IMR-90 (cell line): Measurements from ENCODE around the gene LRRC56. TPM values are rescaled to one million over a fixed set of nuclear protein-coding genes. Genes with fewer than 3 reads are reported as not detected.
A peak's percentile ranks its signal among the peaks of the same experiment; 100 is the strongest.

Experiments
- ATAC-seq: fragments of 200-7000 bp; cut with Tn5 transposase; 2 replicates; pipeline ENCODE4 v1.9.1; 2020; ENCODE audit warnings: low read depth, mild to moderate bottlenecking, moderate library complexity
- BruUV-seq: library from RNA; stranded (reverse); fragments of 400-500 nt; replicated peaks from 2 replicates; lab custom pipeline; 2021; lab: Mats Ljungman, UMichigan
- CTCF ChIA-PET: fragments of 300-600 bp; formaldehyde crosslinking; extraction: SDS; loops from one replicate; lab custom pipeline; 2021; ENCODE audit warnings: antibody characterized with exemption; lab: Yijun Ruan, JAX
- POLR2A ChIA-PET: fragments of 300-600 bp; sonication (Branson Sonifier 250); formaldehyde crosslinking; loops from one replicate; lab custom pipeline; 2022; ENCODE audit warnings: antibody characterized with exemption; ENCODE audit not compliant: unreplicated experiment; lab: Charles Lee
- DNase-seq: peaks from one replicate; pipeline ENCODE4 v3.0.0; 2013
- H2AFZ ChIP-seq: replicated peaks from 2 replicates; pipeline ENCODE3; 2013; ENCODE audit warnings: low read length, mild to moderate bottlenecking; ENCODE audit not compliant: poor library complexity
- H2AK5ac ChIP-seq: 2 replicates; pipeline ENCODE4 v1.6.1; 2013; ENCODE audit warnings: low read depth, low read length, inconsistent platforms
- H2AK9ac ChIP-seq: replicated peaks from 2 replicates; pipeline ENCODE3; 2013; ENCODE audit warnings: mild to moderate bottlenecking, low read depth, low read length, moderate library complexity; ENCODE audit not compliant: poor library complexity
- H2BK120ac ChIP-seq: 2 replicates; pipeline ENCODE4 v1.6.1; 2013; ENCODE audit warnings: low read depth, low read length, inconsistent platforms
- H2BK15ac ChIP-seq: 3 replicates; pipeline ENCODE4 v1.6.1; 2013; ENCODE audit warnings: low read depth, low read length, inconsistent platforms
- H2BK20ac ChIP-seq: 2 replicates; pipeline ENCODE4 v1.6.1; 2013; ENCODE audit warnings: low read depth, mild to moderate bottlenecking, inconsistent platforms, low read length, moderate library complexity
- H2BK5ac ChIP-seq: 2 replicates; pipeline ENCODE4 v1.6.1; 2013; ENCODE audit warnings: mild to moderate bottlenecking, low read depth, low read length, inconsistent platforms; ENCODE audit not compliant: poor library complexity, severe bottlenecking
- H3K14ac ChIP-seq: replicated peaks from 2 replicates; pipeline ENCODE4 v1.6.1; 2013; ENCODE audit warnings: low read depth, low read length, inconsistent platforms
- H3K18ac ChIP-seq: 2 replicates; pipeline ENCODE4 v1.6.1; 2013; ENCODE audit warnings: low read depth, low read length, control low read depth
- H3K23ac ChIP-seq: 2 replicates; pipeline ENCODE4 v1.6.1; 2013; ENCODE audit warnings: low read depth, low read length, inconsistent platforms
- H3K27ac ChIP-seq: 2 replicates; pipeline ENCODE4 v1.5.1; 2013; ENCODE audit warnings: mild to moderate bottlenecking, control low read depth, low read length; ENCODE audit not compliant: insufficient read depth
- H3K27me3 ChIP-seq: 2 replicates; pipeline ENCODE4 v1.6.1; 2013; ENCODE audit warnings: low read length; ENCODE audit not compliant: control insufficient read depth, insufficient read depth
- H3K36me3 ChIP-seq: 2 replicates; pipeline ENCODE4 v1.6.1; 2013; ENCODE audit warnings: low read length, mixed read lengths; ENCODE audit not compliant: control insufficient read depth, insufficient read depth
- H3K4ac ChIP-seq: 2 replicates; pipeline ENCODE4 v1.6.1; 2013; ENCODE audit warnings: low read depth, low read length, inconsistent platforms
- H3K4me1 ChIP-seq: 2 replicates; pipeline ENCODE4 v1.6.1; 2013; ENCODE audit warnings: low read length, mixed read lengths; ENCODE audit not compliant: control insufficient read depth, insufficient read depth
- H3K4me2 ChIP-seq: 2 replicates; pipeline ENCODE4 v1.6.1; 2013; ENCODE audit warnings: low read depth, mild to moderate bottlenecking, control low read depth, low read length, moderate library complexity
- H3K4me3 ChIP-seq: 2 replicates; pipeline ENCODE4 v1.5.1; 2013; ENCODE audit warnings: low read depth, mild to moderate bottlenecking, control low read depth, low read length, moderate library complexity; ENCODE audit not compliant: insufficient read depth
- H3K56ac ChIP-seq: 2 replicates; pipeline ENCODE4 v1.6.1; 2013; ENCODE audit warnings: low read length, inconsistent platforms; ENCODE audit not compliant: insufficient read depth; ENCODE audit errors: extremely low read depth
- H3K79me1 ChIP-seq, 2 experiments: 2 replicates each; pipeline ENCODE4 v1.6.1; 2013; ENCODE audit warnings: low read length in 2 of 2, inconsistent platforms in 1 of 2, low read depth in 1 of 2
- H3K9ac ChIP-seq: 2 replicates; pipeline ENCODE4 v1.6.1; 2013; ENCODE audit warnings: low read depth, low read length, control low read depth
- H3K9me1 ChIP-seq: 2 replicates; pipeline ENCODE4 v1.6.1; 2013; ENCODE audit warnings: low read length, inconsistent platforms; ENCODE audit not compliant: insufficient read depth
- H3K9me3 ChIP-seq: 2 replicates; pipeline ENCODE4 v1.6.1; 2013; ENCODE audit warnings: low read length; ENCODE audit not compliant: control insufficient read depth, insufficient read depth
- H4K20me1 ChIP-seq: 2 replicates; pipeline ENCODE4 v1.6.1; 2013; ENCODE audit warnings: low read length, inconsistent platforms; ENCODE audit not compliant: insufficient read depth
- H4K5ac ChIP-seq: 2 replicates; pipeline ENCODE4 v1.6.1; 2013; ENCODE audit warnings: mild to moderate bottlenecking, low read depth, low read length, control low read depth
- H4K8ac ChIP-seq, 2 experiments: 2 replicates each; pipeline ENCODE4 v1.6.1; 2013; ENCODE audit warnings: low read depth in 2 of 2, low read length in 2 of 2, control low read depth in 1 of 2, inconsistent platforms in 1 of 2
- H4K91ac ChIP-seq: 2 replicates; pipeline ENCODE4 v1.6.1; 2013; ENCODE audit warnings: low read depth, low read length, inconsistent platforms; ENCODE audit not compliant: insufficient read depth
- CHD1 ChIP-seq: IDR thresholded peaks from 2 replicates; pipeline ENCODE4 v1.6.1; 2012; ENCODE audit warnings: low read depth, low read length, improper control_type of control experiment
- MXI1 ChIP-seq: IDR thresholded peaks from 2 replicates; pipeline ENCODE4 v1.6.1; 2012; ENCODE audit warnings: low read depth, mild to moderate bottlenecking, low read length, moderate library complexity, borderline replicate concordance
- WGBS, 2 experiments: methylation state at CpG; one replicate each; pipeline versions ENCODE4 v1.1.5 to v1.1.7; 2013; ENCODE audit warnings: missing lambda C conversion rate in 2 of 2; ENCODE audit not compliant: insufficient read length in 1 of 2; ENCODE audit errors: extremely low coverage in 2 of 2; 5-methylcytosine and 5-hydroxymethylcytosine counted together
- dilution Hi-C: fragments of 300-500 bp; cut with HindIII; formaldehyde crosslinking; loops from one replicate; pipeline ENCODE4 v1.14.3; 2018; ENCODE audit warnings: low sequenced_read_pairs; ENCODE audit not compliant: unreplicated experiment
- in situ Hi-C: fragments of 300-500 bp; cut with MboI; formaldehyde crosslinking; loops from 3 replicates; pipeline ENCODE4 v1.14.3; 2019; ENCODE audit warnings: low sequenced_read_pairs, inconsistent platforms, mixed read lengths
- intact Hi-C: fragments of 100-400 bp; cut with micrococcal nuclease; formaldehyde crosslinking; loops from 2 replicates; pipeline ENCODE4 v1.10.0; 2022
- polyA plus RNA-seq, 3 experiments: library from polyadenylated mRNA; depleted of rRNA; stranded (reverse); fragments of >200 nt; gene quantifications; 2 replicates each; pipeline ENCODE4 v1.2.3, GENCODE V29; 2012; ENCODE audit warnings: low replicate concordance in 1 of 3
- total RNA-seq: library from RNA; depleted of rRNA; stranded (reverse); fragments of >200 nt; gene quantifications from 2 replicates; pipeline ENCODE4 v1.2.3, GENCODE V29; 2012

The LRRC56 gene
- total and polyA plus RNA-seq, 2 of the 4 experiments (the other 2 are of a cell fraction), result 0.36 to 1.3 TPM

- H3K9me3 ChIP-seq, result no peaks in the 10 kb centered on the region
- no peak overlapping the region for H2AK5ac ChIP-seq
- no peak overlapping the region for H3K4me3 ChIP-seq
- H3K4me2 ChIP-seq, result no peak overlapping the region
- H2AFZ ChIP-seq, result peak overlapping the region; percentile 56
- H2BK5ac ChIP-seq, result no peak overlapping the region
- dilution Hi-C loops (no loop called here), in situ Hi-C loops (no loop called here), intact Hi-C loops (no loop called here)
- H3K4me1 ChIP-seq, result no peaks in the 10 kb centered on the region
- ATAC-seq, result peak; percentile 11; the same call in 1 of the 2 replicates
- H2BK15ac ChIP-seq, result no peak overlapping the region
- H3K14ac ChIP-seq, result no peak overlapping the region
- H2AK9ac ChIP-seq, result no peak overlapping the region
- no peak overlapping the region for H3K18ac ChIP-seq
- TF ChIP-seq CHD1, result no peak
- TF ChIP-seq MXI1, result no peak
- no peak overlapping the region for H2BK120ac ChIP-seq
- no peak overlapping the region for H4K8ac ChIP-seq
- ChIA-PET POLR2A (no interaction called here), CTCF (no interaction called here)
- DNase-seq, result no peak
- H3K27me3 ChIP-seq, result peaks cover 10% of the 10 kb centered on the region; the same call in 1 of the 2 replicates
- peaks cover 2% of the 10 kb centered on the region; the same call in 1 of the 2 replicates for H3K36me3 ChIP-seq
- H3K56ac ChIP-seq, result no peak overlapping the region
- no peak overlapping the region for H3K9ac ChIP-seq
- no peaks in the 10 kb centered on the region for H3K79me1 ChIP-seq
- no peak overlapping the region for H3K27ac ChIP-seq
- H4K20me1 ChIP-seq, result no peaks in the 10 kb centered on the region
- 81% methylated on average over 22 of the region's 32 CpGs; no CpG with 5 or more reads in 1 of the 2 experiments for WGBS, 2 experiments
- no peak overlapping the region for H3K4ac ChIP-seq
- H2BK20ac ChIP-seq, result no peak overlapping the region
- no peaks in the 10 kb centered on the region for H3K9me1 ChIP-seq
- H4K5ac ChIP-seq, result no peak overlapping the region
- no peak overlapping the region for H4K91ac ChIP-seq
- H3K23ac ChIP-seq, result no peak overlapping the region
- BruUV-seq, result no TSS peak
Measured at GRCh38 chr11:548700-549603, 11.6 kb downstream of the LRRC56 start.
